Measurements from ENCODE around the gene ANXA6. TPM values are rescaled to one million over a fixed set of nuclear protein-coding genes. Genes with fewer than 3 reads are reported as not detected.

The ANXA6 gene
- total RNA-seq, 1 donor from 2014 or later: 338 TPM

Other genes starting within 250 kb of the ANXA6 start
- gene GPX3, start 137.2 kb downstream of the ANXA6 start, total RNA-seq: 0.34 and 2.8 TPM in 2 replicates
- 146 and 221 TPM in 2 replicates for gene TNIP1, start 76.7 kb downstream of the ANXA6 start, total RNA-seq
- gene CCDC69, start 66.3 kb upstream of the ANXA6 start, total RNA-seq: 10.6 and 26.1 TPM in 2 replicates
- gene GM2A, start 95.4 kb upstream of the ANXA6 start, total RNA-seq: 38.4 and 43.3 TPM in 2 replicates
- gene SLC36A3, start 146.0 kb upstream of the ANXA6 start, total RNA-seq: not detected in 2 replicates
- gene SLC36A2, start 189.8 kb upstream of the ANXA6 start, total RNA-seq: not detected in 2 replicates

All from glomerular endothelial cell (primary cell).